ENCODE data around the gene ADH7. TPM values are rescaled to one million over a fixed set of nuclear protein-coding genes. Genes with fewer than 3 reads are reported as not detected.

Gene ADH7
- not detected in 2 replicates for total RNA-seq (2014; rRNA removed)
- polyA plus RNA-seq (2012), result not detected

- no peak for DNase-seq (ENCODE audit: low read depth)
Observed at GRCh38 chr4:99435154-99435553, at the start of gene ADH7. Gene ADH7, minus strand, starts transcription at chr4:99435342. Its CDS starts 109 bp downstream, at chr4:99435233.

GRCh38 chr4:99483636-99484035 is 48.5 kb upstream of the ADH7 start:
- peak; percentile 6 for DNase-seq (ENCODE audit: low read depth)

DNA sequence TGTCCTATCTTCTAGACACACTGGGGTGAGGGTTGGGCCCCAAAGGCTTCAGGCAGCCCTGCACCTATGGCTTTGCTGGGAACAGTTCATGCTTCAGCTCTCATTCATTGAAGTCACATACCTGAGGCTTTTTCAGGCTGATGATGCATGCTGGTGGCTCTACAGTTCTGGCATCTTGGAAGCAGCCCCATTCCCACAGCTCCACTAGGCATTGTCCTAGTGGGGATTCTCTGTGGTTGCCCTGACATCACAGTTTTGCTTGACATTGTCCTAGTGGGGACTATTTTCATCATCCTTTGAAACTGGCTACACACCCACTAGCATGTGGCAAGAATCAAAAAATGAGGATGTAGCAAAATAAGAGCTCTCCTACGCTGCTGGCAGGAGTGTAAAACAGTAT is 38.0 kb upstream of the ADH7 start:
- no peak for DNase-seq (ENCODE audit: low read depth)

GRCh38 chr4:99471896-99472295 is 36.8 kb upstream of the ADH7 start:
- no peak for DNase-seq (ENCODE audit: low read depth)

- DNase-seq (ENCODE audit: low read depth), result no peak
Observed at GRCh38 chr4:99471349-99471748, 36.2 kb upstream of the ADH7 start.

DNA sequence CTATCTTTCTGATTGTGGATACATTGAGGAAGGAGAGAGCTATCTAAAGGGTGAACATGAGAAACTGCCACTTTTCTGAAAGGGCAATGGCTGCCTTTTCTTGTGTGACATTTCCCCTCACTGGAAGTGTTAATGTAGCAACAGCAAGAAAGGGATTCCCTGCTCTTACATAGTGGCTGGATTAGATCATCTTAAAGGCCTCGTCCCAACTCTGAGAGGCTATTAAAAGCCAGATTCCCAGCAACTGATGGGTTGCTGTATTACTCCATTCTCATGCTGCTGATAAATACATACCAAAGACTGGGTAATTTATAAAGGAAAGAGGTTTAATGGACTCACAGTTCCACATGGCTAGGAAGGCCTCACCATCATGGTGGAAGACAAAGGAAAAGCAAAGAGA is 33.7 kb upstream of the ADH7 start:
- no peak for DNase-seq (ENCODE audit: low read depth)

GRCh38 chr4:99467887-99468286 is 32.7 kb upstream of the ADH7 start:
- DNase-seq (ENCODE audit: low read depth), result no peak

DNA sequence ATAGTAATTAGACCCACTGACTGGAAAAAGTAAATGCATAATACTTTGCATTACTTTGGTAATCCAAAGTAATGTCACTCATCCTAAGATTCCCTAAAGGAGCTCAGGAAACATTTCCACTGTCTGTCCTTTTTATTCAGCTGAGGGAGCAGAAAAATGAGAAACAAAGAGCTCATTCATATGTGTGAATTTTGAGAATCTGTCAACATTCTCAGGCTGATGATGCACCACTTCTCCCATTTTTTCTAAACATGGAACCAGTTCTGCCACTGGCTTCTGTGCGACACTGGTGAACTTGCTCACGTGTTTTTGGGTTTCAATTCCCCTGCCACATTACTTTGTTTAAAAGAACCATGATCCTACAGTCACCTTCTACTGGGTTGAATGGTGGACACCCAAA is 28.4 kb upstream of the ADH7 start:
- DNase-seq (ENCODE audit: low read depth), result no peak

- peak; percentile 64 for DNase-seq (ENCODE audit: low read depth)
Observed at GRCh38 chr4:99462875-99463464, 27.8 kb upstream of the ADH7 start.

- DNase-seq (ENCODE audit: low read depth), result no peak
Observed at GRCh38 chr4:99461623-99462401, 26.7 kb upstream of the ADH7 start.

DNA sequence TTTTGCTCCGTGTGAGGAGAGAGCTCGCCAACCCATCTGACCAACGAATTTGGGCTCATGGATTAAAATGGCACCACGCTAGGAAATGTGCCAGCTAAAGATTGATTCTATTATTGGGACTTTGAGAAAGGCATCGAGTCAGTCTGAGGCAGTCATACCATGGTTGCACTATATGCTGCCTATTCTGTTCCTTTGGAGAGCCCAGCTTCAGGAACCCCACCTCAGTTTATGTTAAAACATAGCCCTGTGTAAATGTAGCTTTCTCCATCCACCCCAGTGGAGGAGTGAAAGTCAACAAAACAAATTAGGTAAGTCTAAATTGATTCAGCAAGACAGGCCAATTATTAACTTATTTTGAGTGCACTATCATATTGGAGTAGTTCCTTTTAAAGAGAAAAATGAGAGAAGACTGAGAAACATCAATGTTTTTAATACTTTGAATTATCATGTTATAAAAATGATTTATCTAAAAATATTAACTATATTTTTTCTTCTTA is 24.5 kb upstream of the ADH7 start:
- DNase-seq (ENCODE audit: low read depth), result no peak

DNA sequence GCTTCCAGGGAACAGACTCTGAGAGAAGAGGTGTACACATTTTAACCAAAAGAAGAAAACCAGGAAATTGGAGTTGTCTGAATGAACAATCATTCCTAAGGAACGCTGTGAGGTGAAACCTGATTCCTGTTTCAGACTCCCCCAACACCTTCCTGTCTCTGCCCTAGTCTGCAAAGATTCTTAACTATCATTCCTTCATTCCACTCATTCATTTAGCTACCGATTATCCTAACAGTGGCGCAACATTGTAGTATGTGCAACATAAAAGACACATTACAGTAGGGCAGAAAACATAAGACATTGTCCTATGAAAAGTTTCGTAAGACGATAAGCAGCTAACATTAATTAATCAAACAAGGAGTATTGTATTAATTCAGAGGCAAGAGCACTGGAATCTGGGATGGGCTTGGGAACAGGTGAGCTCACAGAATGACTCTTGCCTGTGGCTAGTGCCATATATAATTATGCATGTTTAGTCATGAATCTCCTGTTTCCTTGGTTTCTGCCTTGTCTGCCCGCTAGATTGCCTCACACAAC is 23.8 kb upstream of the ADH7 start:
- no peak for DNase-seq (ENCODE audit: low read depth)

DNA sequence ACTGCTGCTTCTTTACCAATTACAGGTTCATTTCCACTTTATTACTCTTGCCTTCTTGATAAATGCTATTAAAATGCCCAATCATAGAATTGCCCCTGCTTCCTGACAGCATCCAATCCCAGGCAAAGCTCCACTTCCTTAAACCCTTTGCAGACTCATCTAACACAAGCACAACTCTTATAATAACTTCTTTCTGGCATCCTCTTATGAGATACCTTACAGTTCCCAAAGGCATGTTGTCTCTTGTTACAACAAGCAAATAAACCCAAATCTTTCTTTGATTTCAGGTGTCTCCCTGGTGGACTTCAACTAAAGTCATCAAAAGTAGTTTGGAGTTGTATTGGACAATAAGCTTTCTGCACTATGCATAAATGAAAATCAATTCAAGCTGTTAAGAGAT is 22.5 kb upstream of the ADH7 start:
- no peak for DNase-seq (ENCODE audit: low read depth)

GRCh38 chr4:99457270-99457669 is 22.1 kb upstream of the ADH7 start:
- DNase-seq (ENCODE audit: low read depth), result no peak

DNA sequence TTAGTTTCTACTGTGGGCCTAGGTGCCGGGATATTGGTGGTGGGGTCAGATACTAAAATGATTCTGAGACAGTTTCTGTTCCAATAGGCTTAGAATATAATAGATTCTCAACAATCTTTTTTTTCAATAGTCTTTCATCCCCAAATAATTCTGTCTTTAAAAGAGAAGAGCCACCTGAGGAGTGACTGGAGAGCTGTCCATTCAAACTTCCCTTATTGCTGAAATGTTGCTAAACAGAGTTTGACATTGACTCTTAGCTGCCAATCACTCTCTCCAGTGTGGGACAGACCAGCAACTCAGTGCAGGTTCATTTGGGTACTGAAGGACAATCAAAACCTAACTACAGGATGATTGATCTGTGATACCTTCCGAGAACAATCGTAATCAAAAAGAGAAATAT is 12.4 kb upstream of the ADH7 start:
- no peak for DNase-seq (ENCODE audit: low read depth)

DNA sequence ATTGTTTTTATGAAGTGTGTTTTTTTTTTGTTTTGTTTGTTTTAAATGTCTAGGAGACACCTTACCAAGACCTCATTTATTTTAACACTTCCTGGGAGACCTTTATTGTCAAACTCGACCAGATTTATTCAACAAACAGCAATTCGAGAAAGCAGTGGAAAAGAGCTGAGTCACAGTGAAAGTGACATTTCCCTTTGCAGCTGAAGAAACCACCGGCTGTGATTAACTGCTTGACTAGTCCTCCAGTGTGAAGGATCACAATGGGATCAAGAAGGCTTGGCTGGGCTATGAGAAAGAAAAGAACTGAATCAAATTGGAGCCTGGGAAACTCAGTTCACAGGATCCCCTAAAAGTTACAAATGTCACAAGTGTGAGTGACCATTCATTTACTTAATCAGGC is 11.9 kb upstream of the ADH7 start:
- peak; percentile 66 for DNase-seq (ENCODE audit: low read depth)

- no peak for DNase-seq (ENCODE audit: low read depth)
Observed at GRCh38 chr4:99438405-99438780, 3.3 kb upstream of the ADH7 start.

GRCh38 chr4:99437723-99438404 is 2.7 kb upstream of the ADH7 start:
- no peak for DNase-seq (ENCODE audit: low read depth)

DNA sequence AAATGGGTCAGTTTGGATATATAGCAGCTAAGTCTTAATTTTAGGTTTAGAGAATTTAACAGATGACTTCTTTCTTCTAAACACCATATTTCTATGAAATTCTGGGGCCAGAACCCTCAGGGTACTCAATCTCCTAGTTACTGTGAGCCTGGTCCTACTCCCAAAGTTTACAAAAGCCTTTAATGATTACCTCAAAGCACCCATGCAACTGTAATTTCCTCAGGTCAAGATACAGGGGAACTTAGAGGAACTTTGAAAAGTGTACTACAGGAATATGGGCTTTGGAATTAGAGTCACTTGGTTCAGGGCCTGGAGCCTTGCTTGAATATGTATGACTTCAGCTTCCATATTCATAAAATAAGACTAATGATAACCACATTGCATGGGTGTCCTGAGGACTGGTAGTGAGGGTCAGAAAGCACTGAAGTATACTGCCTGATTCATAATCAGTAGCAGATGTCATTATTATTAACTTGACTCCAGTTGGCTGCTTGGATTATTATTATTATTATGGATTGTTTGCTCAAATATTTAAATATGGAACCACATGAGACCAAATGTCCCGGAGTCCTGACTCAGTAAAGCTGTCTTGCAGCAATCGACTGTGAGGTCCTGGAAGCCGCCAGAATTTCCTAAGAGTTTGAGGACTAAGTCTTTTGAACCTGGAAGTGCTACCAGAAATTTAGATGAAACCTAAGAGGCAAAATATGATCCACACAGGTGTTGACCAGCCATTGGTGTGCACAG is 2.0 kb upstream of the ADH7 start:
- no peak for DNase-seq (ENCODE audit: low read depth)

DNA sequence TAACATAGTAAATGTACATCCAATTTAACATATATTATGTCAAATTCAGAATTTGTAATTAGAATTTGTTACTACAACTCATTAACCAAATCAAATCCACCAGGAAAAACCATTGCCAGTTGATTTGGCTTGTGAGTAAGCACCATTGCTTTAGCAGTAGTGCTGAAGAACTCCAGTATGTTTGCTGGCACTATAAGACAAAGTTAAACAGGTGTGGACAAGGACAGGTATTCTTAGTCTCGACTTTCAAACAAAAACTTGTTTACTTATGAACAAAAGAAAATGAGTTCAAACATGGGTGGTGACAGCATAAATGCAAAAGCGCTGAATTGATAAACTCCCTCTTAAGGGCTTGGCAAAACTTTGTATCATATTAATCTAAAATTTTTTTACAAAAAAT is 1.3 kb upstream of the ADH7 start:
- no peak for DNase-seq (ENCODE audit: low read depth)

- no peak for DNase-seq (ENCODE audit: low read depth)
Observed at GRCh38 chr4:99430106-99430505, 5.0 kb downstream of the ADH7 start.

DNA sequence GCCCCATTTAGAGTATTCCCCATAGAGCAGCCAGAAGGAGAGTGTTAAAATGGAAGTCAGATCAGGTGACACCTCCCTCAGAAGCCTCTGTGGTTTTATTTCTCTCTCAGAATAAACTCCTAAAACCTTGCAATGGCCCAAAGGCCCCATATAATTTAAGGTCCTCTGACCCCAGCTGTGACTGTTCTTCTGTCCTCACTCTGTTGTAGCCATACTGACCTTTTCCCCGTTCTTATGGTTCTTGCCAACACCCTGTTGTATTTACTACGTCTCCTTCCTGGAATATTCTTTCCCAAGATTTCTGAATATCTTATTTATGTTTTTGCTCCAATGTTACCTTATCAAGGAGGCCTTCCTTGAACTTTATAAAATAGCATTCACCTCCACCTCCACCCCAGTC is 18.0 kb downstream of the ADH7 start:
- no peak for DNase-seq (ENCODE audit: low read depth)
